Memory B cell (primary cell): Measurements from ENCODE around the gene PRKD2.
"Not testable (repeated sequence)": the region's sequence is repeated elsewhere in the genome, so short reads cannot be mapped to it uniquely, and the experiment has no call there.

Experiments
- ATAC-seq: fragments of 150-1000 bp; cut with Tn5 transposase; 2 replicates; pipeline ENCODE4 v1.10.0; 2021; ENCODE audit warnings: low read depth, mild to moderate bottlenecking, moderate library complexity
- DNase-seq, 2 donors: peaks; one replicate each; pipeline ENCODE4 v3.0.0; 2022; ENCODE audit warnings: low spot score in 2 of 2
- H3K27ac Mint-ChIP-seq: one replicate; pipeline ENCODE4 v1.8.0; 2022; ENCODE audit warnings: mild to moderate bottlenecking, moderate library complexity, mixed read lengths
- H3K27me3 Mint-ChIP-seq: one replicate; pipeline ENCODE4 v1.8.0; 2022; ENCODE audit warnings: mixed read lengths
- H3K36me3 Mint-ChIP-seq: one replicate; pipeline ENCODE4 v1.8.0; 2022; ENCODE audit warnings: mild to moderate bottlenecking, mixed read lengths
- H3K4me1 Mint-ChIP-seq: one replicate; pipeline ENCODE4 v1.8.0; 2022; ENCODE audit warnings: mixed read lengths
- H3K4me3 Mint-ChIP-seq: one replicate; pipeline ENCODE4 v1.8.0; 2022; ENCODE audit warnings: mild to moderate bottlenecking, moderate library complexity, mixed read lengths
- H3K9me3 Mint-ChIP-seq: one replicate; pipeline ENCODE4 v1.8.0; 2022; ENCODE audit warnings: mixed read lengths

PRKD2 gene

DNA sequence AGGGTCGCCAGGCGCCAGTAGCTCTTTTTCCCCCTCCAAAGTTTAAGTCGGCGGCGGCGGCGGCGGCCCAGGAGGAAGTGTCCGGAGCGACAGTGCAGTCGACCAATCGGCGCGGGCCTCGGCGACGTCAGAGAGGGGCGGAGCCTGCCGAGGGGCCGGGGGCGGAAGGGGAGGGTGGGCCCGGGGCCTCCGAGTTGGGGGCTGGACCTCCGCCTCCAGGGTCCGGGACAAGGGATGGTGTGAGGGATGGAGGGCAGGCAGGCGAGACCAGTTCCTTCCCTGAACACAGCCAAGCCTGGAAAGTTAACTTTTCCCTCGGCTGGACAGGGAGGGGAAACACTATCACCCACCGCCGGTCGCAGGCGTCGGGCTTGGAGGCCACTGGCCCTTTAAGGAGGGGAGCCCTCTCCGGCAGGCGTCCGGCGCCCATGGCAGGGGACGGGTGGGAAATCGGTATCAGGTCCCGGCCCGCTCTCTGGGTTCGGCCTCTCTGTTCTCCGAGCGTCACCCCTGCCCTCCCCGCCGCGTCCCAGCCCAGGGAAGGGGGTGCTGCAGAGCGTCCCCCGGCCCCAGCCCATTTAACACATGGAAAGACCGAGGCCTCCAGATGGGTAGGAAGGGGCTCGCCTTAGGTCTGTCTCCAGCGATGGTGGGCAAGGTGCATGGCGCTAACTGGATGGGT lies at the start of gene PRKD2:
TSS of gene PRKD2 (minus strand) at position 81 of the 682 bp plus-strand sequence. CDS start 744 bp downstream, outside the sequence.
- peaks cover 10% of the 10 kb centered on the region for H3K36me3 Mint-ChIP-seq
- H3K27me3 Mint-ChIP-seq = no peaks in the 10 kb centered on the region
- no peaks in the 10 kb centered on the region for H3K9me3 Mint-ChIP-seq
- peak; percentile 58 for ATAC-seq
- H3K4me1 Mint-ChIP-seq = peaks cover 41% of the 10 kb centered on the region
- peak within 1 kb of the TSS; percentile 97 for H3K27ac Mint-ChIP-seq
- H3K4me3 Mint-ChIP-seq = peak within 1 kb of the TSS; percentile 98
- DNase-seq = peak; percentile 80 to 92

DNA sequence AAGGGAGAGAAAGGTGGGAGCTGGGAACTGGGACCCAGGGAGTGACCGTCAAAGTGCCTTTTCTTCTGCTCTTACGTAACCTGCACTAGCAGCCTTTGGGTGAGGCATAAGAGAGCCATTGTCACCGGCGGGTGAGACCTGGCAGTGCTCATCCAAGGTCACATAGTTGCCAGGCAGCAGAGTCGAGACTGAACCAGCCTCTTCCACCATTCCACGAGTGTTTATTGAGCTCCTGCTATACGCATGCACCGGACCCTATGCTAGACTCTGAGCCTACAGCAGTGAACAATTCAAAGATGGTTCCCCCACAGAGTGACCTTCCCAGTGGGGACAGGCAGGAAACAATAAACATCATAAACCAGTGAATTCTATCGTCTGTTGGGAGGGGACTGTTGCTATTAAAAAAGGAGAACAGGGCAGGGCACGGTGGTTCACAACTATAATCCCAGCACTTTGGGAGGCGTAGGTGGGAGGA lies 47.9 kb upstream of the PRKD2 start:
- no peak overlapping the region for H3K27ac Mint-ChIP-seq
- H3K4me1 Mint-ChIP-seq = peaks cover 4% of the 10 kb centered on the region
- no peaks in the 10 kb centered on the region for H3K36me3 Mint-ChIP-seq
- DNase-seq = no peak
- no peaks in the 10 kb centered on the region for H3K9me3 Mint-ChIP-seq
- H3K4me3 Mint-ChIP-seq = no peak overlapping the region
- H3K27me3 Mint-ChIP-seq = no peaks in the 10 kb centered on the region
- no peak for ATAC-seq

- ATAC-seq = no peak
- Mint-ChIP-seq H3K27ac (no peak overlapping the region), H3K4me3 (no peak overlapping the region), H3K27me3 (no peaks in the 10 kb centered on the region), H3K36me3 (no peaks in the 10 kb centered on the region), H3K9me3 (no peaks in the 10 kb centered on the region), H3K4me1 (peaks cover 7% of the 10 kb centered on the region)
- no peak for DNase-seq
These were observed 45.5 kb upstream of the PRKD2 start for GRCh38 chr19:46762245-46762890.

DNA sequence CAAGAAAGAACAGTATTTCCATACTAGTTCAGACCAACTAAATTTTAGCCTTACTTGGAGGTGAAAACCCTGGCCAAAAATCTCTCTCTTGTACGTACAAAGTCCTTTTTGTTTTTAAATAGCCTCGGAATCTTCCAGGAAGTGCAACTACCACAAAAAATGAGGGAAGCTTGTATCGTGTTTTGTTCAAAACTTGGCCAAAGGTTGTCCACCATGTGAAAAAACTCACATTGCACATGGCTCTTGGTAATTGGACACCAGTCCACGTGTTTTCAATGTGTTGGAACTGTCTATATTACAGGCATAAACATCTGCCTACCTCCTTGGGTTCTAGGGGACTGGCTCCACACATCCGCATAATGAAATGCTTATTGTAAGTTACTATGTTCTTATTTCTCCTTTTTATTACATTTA lies 44.5 kb upstream of the PRKD2 start:
- H3K27ac Mint-ChIP-seq = no peak overlapping the region
- H3K4me3 Mint-ChIP-seq = no peak overlapping the region
- no peak for DNase-seq

DNA sequence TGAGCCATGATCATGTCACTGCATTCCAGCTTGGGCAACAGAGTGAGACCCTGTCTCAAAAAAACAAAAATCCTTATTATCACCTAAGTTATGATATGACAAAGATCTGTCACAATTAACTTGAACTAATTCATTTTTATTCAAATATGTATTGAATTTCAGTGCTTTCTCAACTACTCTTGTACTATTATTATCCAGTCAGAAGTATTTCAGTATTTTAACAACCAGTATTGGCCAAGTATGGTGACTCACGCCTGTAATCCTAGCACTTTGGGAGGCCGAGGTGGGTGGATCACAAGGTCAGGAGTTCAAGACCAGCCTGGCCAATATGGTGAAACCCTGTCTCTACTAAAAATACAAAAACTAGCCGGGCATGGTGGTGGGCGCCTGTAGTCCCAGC lies 44.0 kb upstream of the PRKD2 start:
- not testable (repeated sequence) for DNase-seq, H3K9me3 Mint-ChIP-seq, ATAC-seq, H3K27me3 Mint-ChIP-seq, H3K4me1 Mint-ChIP-seq, H3K27ac Mint-ChIP-seq, H3K36me3 Mint-ChIP-seq, H3K4me3 Mint-ChIP-seq

More for the DNA sequence above, 44.5 kb upstream of the PRKD2 start:
- Mint-ChIP-seq H3K4me1 (peaks cover 5% of the 10 kb centered on the region), H3K36me3 (no peaks in the 10 kb centered on the region), H3K9me3 (no peaks in the 10 kb centered on the region), H3K27me3 (no peaks in the 10 kb centered on the region)
- no peak for ATAC-seq

DNA sequence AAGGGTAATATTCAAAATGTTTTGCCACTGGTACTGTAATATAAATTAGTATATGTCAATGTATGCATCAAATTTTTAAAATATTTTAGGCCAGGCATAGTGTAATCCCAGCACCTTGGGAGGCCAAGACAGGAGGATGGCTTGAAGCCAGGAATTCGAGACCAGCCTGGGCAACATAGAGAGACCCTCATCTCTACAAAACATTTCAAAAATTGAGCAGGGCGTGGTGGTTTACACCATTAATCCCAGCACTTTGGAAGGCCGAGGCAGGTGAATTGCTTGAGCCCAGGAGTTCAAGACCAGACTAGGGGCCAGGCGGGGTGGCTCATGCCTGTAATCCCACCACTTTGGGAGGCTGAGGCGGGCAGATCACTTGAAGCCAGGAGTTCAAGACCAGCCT lies 43.4 kb upstream of the PRKD2 start:
- no peaks in the 10 kb centered on the region for H3K27me3 Mint-ChIP-seq

DNA sequence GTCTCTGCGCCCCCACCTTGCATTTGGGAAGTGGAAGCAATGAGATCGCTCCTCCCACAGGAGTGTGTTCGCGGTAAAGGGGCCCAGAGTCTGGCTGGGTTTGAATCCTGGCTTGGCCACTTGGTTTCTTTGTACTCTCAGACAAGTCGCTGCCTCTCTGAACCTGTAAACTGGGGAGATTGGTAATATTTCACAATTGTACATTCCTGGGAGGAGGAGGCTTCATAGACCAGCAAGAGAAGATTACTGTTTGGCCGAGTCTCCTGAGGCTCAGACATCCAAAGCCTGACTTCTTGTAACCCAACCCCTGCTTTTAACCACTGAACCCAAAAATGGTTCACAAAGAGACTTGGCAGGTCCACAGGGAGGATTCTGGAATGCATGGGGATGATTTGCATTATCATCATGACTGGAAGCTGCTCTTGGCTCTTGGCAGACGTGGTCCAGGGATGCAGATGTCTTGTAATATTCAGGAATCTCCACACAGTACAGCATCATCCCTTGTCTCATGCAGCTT lies 43.0 kb upstream of the PRKD2 start:
- no peak overlapping the region for H3K4me3 Mint-ChIP-seq

More for the DNA sequence above, 43.4 kb upstream of the PRKD2 start:
- Mint-ChIP-seq H3K9me3 (no peaks in the 10 kb centered on the region), H3K4me3 (no peak overlapping the region), H3K36me3 (no peaks in the 10 kb centered on the region), H3K4me1 (peaks cover 5% of the 10 kb centered on the region), H3K27ac (no peak overlapping the region)
- no peak for DNase-seq
- no peak for ATAC-seq

GRCh38 chr19:46759206-46759605 lies 42.3 kb upstream of the PRKD2 start:
- Mint-ChIP-seq H3K4me1 (peaks cover 5% of the 10 kb centered on the region), H3K27me3 (no peaks in the 10 kb centered on the region), H3K36me3 (no peaks in the 10 kb centered on the region), H3K27ac (no peak overlapping the region), H3K9me3 (no peaks in the 10 kb centered on the region), H3K4me3 (no peak overlapping the region)
- ATAC-seq (no peak), DNase-seq (no peak)

More for the DNA sequence above, 43.0 kb upstream of the PRKD2 start:
- ATAC-seq (no peak), DNase-seq (no peak)
- no peaks in the 10 kb centered on the region for H3K27me3 Mint-ChIP-seq
- H3K27ac Mint-ChIP-seq = no peak overlapping the region
- peaks cover 5% of the 10 kb centered on the region for H3K4me1 Mint-ChIP-seq
- H3K9me3 Mint-ChIP-seq = no peaks in the 10 kb centered on the region
- H3K36me3 Mint-ChIP-seq = no peaks in the 10 kb centered on the region

- H3K27me3 Mint-ChIP-seq = no peaks in the 10 kb centered on the region
- ATAC-seq = no peak
- peaks cover 12% of the 10 kb centered on the region for H3K4me1 Mint-ChIP-seq
- peaks cover 5% of the 10 kb centered on the region for H3K36me3 Mint-ChIP-seq
- no peak overlapping the region for H3K27ac Mint-ChIP-seq
- no peak for DNase-seq
- no peak overlapping the region for H3K4me3 Mint-ChIP-seq
- no peaks in the 10 kb centered on the region for H3K9me3 Mint-ChIP-seq
These were observed 39.6 kb upstream of the PRKD2 start for GRCh38 chr19:46756544-46756888.

DNA sequence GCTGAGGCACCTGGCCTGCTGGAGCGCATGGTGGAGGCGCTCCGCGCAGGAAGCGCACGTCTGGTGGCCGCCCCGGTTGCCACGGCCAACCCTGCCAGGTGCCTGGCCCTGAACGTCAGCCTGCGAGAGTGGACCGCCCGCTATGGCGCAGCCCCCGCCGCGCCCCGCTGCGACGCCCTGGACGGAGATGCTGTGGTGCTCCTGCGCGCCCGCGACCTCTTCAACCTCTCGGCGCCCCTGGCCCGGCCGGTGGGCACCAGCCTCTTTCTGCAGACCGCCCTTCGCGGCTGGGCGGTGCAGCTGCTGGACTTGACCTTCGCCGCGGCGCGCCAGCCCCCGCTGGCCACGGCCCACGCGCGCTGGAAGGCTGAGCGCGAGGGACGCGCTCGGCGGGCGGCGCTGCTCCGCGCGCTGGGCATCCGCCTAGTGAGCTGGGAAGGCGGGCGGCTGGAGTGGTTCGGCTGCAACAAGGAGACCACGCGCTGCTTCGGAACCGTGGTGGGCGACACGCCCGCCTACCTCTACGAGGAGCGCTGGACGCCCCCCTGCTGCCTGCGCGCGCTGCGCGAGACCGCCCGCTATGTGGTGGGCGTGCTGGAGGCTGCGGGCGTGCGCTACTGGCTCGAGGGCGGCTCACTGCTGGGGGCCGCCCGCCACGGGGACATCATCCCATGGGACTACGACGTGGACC lies 39.1 kb upstream of the PRKD2 start:
- no peaks in the 10 kb centered on the region for H3K9me3 Mint-ChIP-seq
- no peak for DNase-seq
- H3K4me1 Mint-ChIP-seq = peaks cover 12% of the 10 kb centered on the region
- no peak overlapping the region for H3K4me3 Mint-ChIP-seq
- H3K27ac Mint-ChIP-seq = no peak overlapping the region
- no peaks in the 10 kb centered on the region for H3K27me3 Mint-ChIP-seq
- peaks cover 5% of the 10 kb centered on the region for H3K36me3 Mint-ChIP-seq
- no peak for ATAC-seq

- ATAC-seq = no peak
- peaks cover 16% of the 10 kb centered on the region for H3K4me1 Mint-ChIP-seq
- DNase-seq = no peak
- H3K4me3 Mint-ChIP-seq = no peak overlapping the region
- H3K9me3 Mint-ChIP-seq = no peaks in the 10 kb centered on the region
- no peak overlapping the region for H3K27ac Mint-ChIP-seq
- H3K36me3 Mint-ChIP-seq = peaks cover 5% of the 10 kb centered on the region
- H3K27me3 Mint-ChIP-seq = no peaks in the 10 kb centered on the region
These were observed 38.4 kb upstream of the PRKD2 start for GRCh38 chr19:46755077-46755852.

- Mint-ChIP-seq H3K27me3 (no peaks in the 10 kb centered on the region), H3K9me3 (no peaks in the 10 kb centered on the region), H3K36me3 (peaks cover 5% of the 10 kb centered on the region), H3K4me1 (peaks cover 20% of the 10 kb centered on the region), H3K4me3 (no peak overlapping the region), H3K27ac (no peak overlapping the region)
- ATAC-seq = peak; percentile 85
- peak; percentile 63 to 70 for DNase-seq
These were observed 36.7 kb upstream of the PRKD2 start for GRCh38 chr19:46753420-46754155.
